Caco-2 (cell line): ENCODE data around the gene TXNDC5. TPM values are rescaled to one million over a fixed set of nuclear protein-coding genes. Genes with fewer than 3 reads are reported as not detected.
"Not testable (repeated sequence)": the region's sequence is repeated elsewhere in the genome, so short reads cannot be mapped to it uniquely, and the experiment has no call there.

Source experiments
- BruUV-seq: library from RNA; stranded (reverse); fragments of 400-500 nt; replicated peaks from 2 replicates; lab custom pipeline; 2021; lab: Mats Ljungman, UMichigan
- CTCF ChIA-PET: fragments of 300-600 bp; sonication (Branson Sonifier 250); formaldehyde crosslinking; loops from one replicate; lab custom pipeline; 2022; ENCODE audit warnings: antibody characterized with exemption; lab: Charles Lee
- POLR2A ChIA-PET: fragments of 300-600 bp; sonication (Branson Sonifier 250); formaldehyde crosslinking; loops from one replicate; lab custom pipeline; 2022; ENCODE audit warnings: antibody characterized with exemption; lab: Charles Lee
- DNase-seq, 2 experiments: peaks; one replicate each; pipeline versions ENCODE4 v3.0.0 to v3.0.0-alpha.2; 2020 to 2022
- H3K27me3 ChIP-seq: replicated peaks from 2 replicates; pipeline ENCODE4 v1.6.0; 2011; ENCODE audit warnings: low read length; ENCODE audit not compliant: control insufficient read depth, insufficient read depth
- H3K36me3 ChIP-seq: 2 replicates; pipeline ENCODE4 v1.5.1; 2011; ENCODE audit warnings: low read length; ENCODE audit not compliant: control insufficient read depth, insufficient read depth
- H3K4me1 ChIP-seq: fragments of 250-450 bp; sonication (Bioruptor Pico); 2 replicates; pipeline ENCODE4 v1.5.1; 2020; ENCODE audit warnings: mild to moderate bottlenecking
- H3K4me3 ChIP-seq: 2 replicates; pipeline ENCODE4 v1.5.1; 2011; ENCODE audit warnings: low read depth, mild to moderate bottlenecking, control low read depth, low read length
- H3K9me3 ChIP-seq: fragments of 250-450 bp; sonication (Bioruptor Pico); 2 replicates; pipeline ENCODE4 v1.5.1; 2020; ENCODE audit warnings: mild to moderate bottlenecking, moderate library complexity
- H3K27ac Mint-ChIP-seq: one replicate; pipeline ENCODE4 v1.8.0; 2022; ENCODE audit warnings: mixed read lengths; ENCODE audit not compliant: unreplicated experiment
- H3K27me3 Mint-ChIP-seq: one replicate; pipeline ENCODE4 v1.8.0; 2022; ENCODE audit warnings: mixed read lengths; ENCODE audit not compliant: insufficient read depth, unreplicated experiment
- H3K36me3 Mint-ChIP-seq: one replicate; pipeline ENCODE4 v1.8.0; 2022; ENCODE audit warnings: mild to moderate bottlenecking, mixed read lengths; ENCODE audit not compliant: insufficient read depth, unreplicated experiment
- H3K4me1 Mint-ChIP-seq: one replicate; pipeline ENCODE4 v1.8.0; 2022; ENCODE audit warnings: low read depth, mixed read lengths; ENCODE audit not compliant: unreplicated experiment
- H3K4me3 Mint-ChIP-seq: one replicate; pipeline ENCODE4 v1.8.0; 2022; ENCODE audit warnings: mild to moderate bottlenecking, moderate library complexity, mixed read lengths; ENCODE audit not compliant: unreplicated experiment
- H3K9me3 Mint-ChIP-seq: one replicate; pipeline ENCODE4 v1.8.0; 2022; ENCODE audit warnings: mixed read lengths; ENCODE audit not compliant: unreplicated experiment
- CTCF ChIP-seq, 2 experiments: fragments of 200-600 bp in 1 of 2; IDR thresholded peaks; 1 replicate in 1 of 2; 2 replicates in 1 of 2; pipeline versions ENCODE4 v1.5.1 to v1.8.0; 2011 to 2022; ENCODE audit warnings: antibody characterized with exemption in 1 of 2, control low read depth in 1 of 2, inconsistent platforms in 1 of 2, low read depth in 1 of 2, low read length in 1 of 2, mild to moderate bottlenecking in 1 of 2, moderate library complexity in 1 of 2; ENCODE audit not compliant: insufficient read depth in 1 of 2, severe bottlenecking in 1 of 2, unreplicated experiment in 1 of 2
- intact Hi-C: fragments of 100-400 bp; cut with micrococcal nuclease; formaldehyde crosslinking; loops from one replicate; pipeline ENCODE4 v1.10.0; 2022; ENCODE audit not compliant: unreplicated experiment
- total RNA-seq: library from RNA; stranded (reverse); gene quantifications from 2 replicates; pipeline ENCODE4 v1.2.3, GENCODE V29; 2022

TXNDC5 gene
- total RNA-seq, 1 experiment from 2014 or later: 117 TPM

- Histone ChIP-seq H3K4me1 (peaks cover 10% of the 10 kb centered on the region), H3K9me3 (no peaks in the 10 kb centered on the region), H3K4me3 (no peak overlapping the region), H3K27me3 (no peaks in the 10 kb centered on the region), H3K36me3 (no peaks in the 10 kb centered on the region)
- H3K4me1 Mint-ChIP-seq: no peaks in the 10 kb centered on the region
- no peaks in the 10 kb centered on the region for H3K27me3 Mint-ChIP-seq
- ChIA-PET POLR2A (no interaction called here), CTCF (interaction anchor here (0.6 to 1.2 kb wide), 3 partner anchors 107 to 466 kb away, joined by 3 read pairs; no protein-coding TSS in a partner anchor)
- no TSS peak for BruUV-seq
- H3K9me3 Mint-ChIP-seq: no peaks in the 10 kb centered on the region
- intact Hi-C loops: loop anchor here (1.0 kb wide), 2 partner anchors 93 to 107 kb away; no protein-coding TSS in a partner anchor
- H3K36me3 Mint-ChIP-seq: peaks cover 69% of the 10 kb centered on the region
- TF ChIP-seq CTCF (IDR thresholded peaks at IDR 0.05; ENCODE audit: insufficient read depth in 1 of 2, low read depth in 1 of 2, low read length in 1 of 2, severe bottlenecking in 1 of 2, unreplicated experiment in 1 of 2): peak in 1 of 2 experiments; percentile 28
- no peak overlapping the region for H3K27ac Mint-ChIP-seq
- DNase-seq: peak; percentile 32 to 44
- no peak overlapping the region for H3K4me3 Mint-ChIP-seq
These were observed 11.3 kb downstream of the TXNDC5 start for GRCh38 chr6:7899101-7899888.

- H3K4me1 ChIP-seq, H3K36me3 ChIP-seq, H3K4me3 ChIP-seq, H3K27ac Mint-ChIP-seq, CTCF ChIA-PET, H3K27me3 Mint-ChIP-seq, H3K9me3 Mint-ChIP-seq, DNase-seq, BruUV-seq, H3K4me3 Mint-ChIP-seq, intact Hi-C loops, H3K27me3 ChIP-seq, H3K4me1 Mint-ChIP-seq, POLR2A ChIA-PET, H3K9me3 ChIP-seq: not testable (repeated sequence)
- H3K36me3 Mint-ChIP-seq: peaks cover 71% of the 10 kb centered on the region
These were observed 12.4 kb downstream of the TXNDC5 start for GRCh38 chr6:7898193-7898586.

- H3K27me3 Mint-ChIP-seq: no peaks in the 10 kb centered on the region
- Histone ChIP-seq H3K36me3 (no peaks in the 10 kb centered on the region), H3K4me3 (no peak overlapping the region), H3K27me3 (no peaks in the 10 kb centered on the region), H3K9me3 (no peaks in the 10 kb centered on the region), H3K4me1 (peaks cover 10% of the 10 kb centered on the region)
- intact Hi-C loops: no loop called here
- no peak overlapping the region for H3K4me3 Mint-ChIP-seq
- no peaks in the 10 kb centered on the region for H3K9me3 Mint-ChIP-seq
- ChIA-PET POLR2A (no interaction called here), CTCF (no interaction called here)
- TF ChIP-seq CTCF (IDR thresholded peaks at IDR 0.05; ENCODE audit: insufficient read depth in 1 of 2, low read depth in 1 of 2, low read length in 1 of 2, severe bottlenecking in 1 of 2, unreplicated experiment in 1 of 2): no peak
- H3K4me1 Mint-ChIP-seq: no peaks in the 10 kb centered on the region
- H3K36me3 Mint-ChIP-seq: peaks cover 71% of the 10 kb centered on the region
- no peak for DNase-seq
- no TSS peak for BruUV-seq
- H3K27ac Mint-ChIP-seq: no peak overlapping the region
These were observed 13.0 kb downstream of the TXNDC5 start for GRCh38 chr6:7897461-7898192.
